Liver (tissue), 3 donors: ENCODE measurements around the gene SEPTIN10.

Source experiments
- FOXA1 ChIP-seq: IDR thresholded peaks from 2 replicates; pipeline ENCODE4 v1.6.1; 2016; ENCODE audit warnings: antibody characterized with exemption
- GABPA ChIP-seq, 2 donors: IDR thresholded peaks in 1 of 2; conservative IDR thresholded peaks in 1 of 2; 2 replicates each; pipeline ENCODE4 v1.6.1; 2016; ENCODE audit warnings: antibody characterized with exemption in 2 of 2, mild to moderate bottlenecking in 1 of 2, moderate library complexity in 1 of 2
- HNF4G ChIP-seq: IDR thresholded peaks from 2 replicates; pipeline ENCODE4 v1.6.1; 2016; ENCODE audit warnings: antibody characterized with exemption
- JUND ChIP-seq, 2 donors: IDR thresholded peaks; 2 replicates each; pipeline ENCODE4 v1.6.1; 2016; ENCODE audit warnings: antibody characterized with exemption in 2 of 2
- RAD21 ChIP-seq, 2 donors: IDR thresholded peaks; 2 replicates each; pipeline ENCODE4 v1.6.1; 2016; ENCODE audit warnings: antibody characterized with exemption in 2 of 2, mild to moderate bottlenecking in 2 of 2
- RXRA ChIP-seq, 2 donors: IDR thresholded peaks; 2 replicates each; pipeline ENCODE4 v1.6.1; 2017 to 2018; ENCODE audit warnings: antibody characterized with exemption in 2 of 2, mild to moderate bottlenecking in 1 of 2
- SP1 ChIP-seq: IDR thresholded peaks from 2 replicates; pipeline ENCODE4 v1.6.1; 2018; ENCODE audit warnings: antibody characterized with exemption, mild to moderate bottlenecking
- TAF1 ChIP-seq: conservative IDR thresholded peaks from 2 replicates; pipeline ENCODE4 v1.6.1; 2016; ENCODE audit warnings: antibody characterized with exemption, mild to moderate bottlenecking
- YY1 ChIP-seq: IDR thresholded peaks from 2 replicates; pipeline ENCODE4 v1.6.1; 2016; ENCODE audit warnings: antibody characterized with exemption, mild to moderate bottlenecking
- TF ChIP-seq, protein P1 (sequence below): IDR thresholded peaks from 2 replicates; pipeline ENCODE4 v1.6.1; 2016; ENCODE audit warnings: antibody characterized with exemption
- TF ChIP-seq, protein P2 (sequence below): fragments of 150-350 bp; IDR thresholded peaks from 2 replicates; pipeline ENCODE4 v1.5.1; 2017; ENCODE audit warnings: improper control_type of control experiment, low read depth, low read length; ENCODE audit not compliant: missing input control
- TF ChIP-seq, protein P3 (sequence below): IDR thresholded peaks from 2 replicates; pipeline ENCODE4 v1.6.1; 2016; ENCODE audit warnings: antibody characterized with exemption
- TF ChIP-seq, protein P4 (sequence below): IDR thresholded peaks from 2 replicates; pipeline ENCODE4 v1.6.1; 2016; ENCODE audit warnings: antibody characterized with exemption
- TF ChIP-seq, protein P5 (sequence below): IDR thresholded peaks from 2 replicates; pipeline ENCODE4 v1.6.1; 2016; ENCODE audit warnings: antibody characterized with exemption, mild to moderate bottlenecking
- donor health status: healthy.
- donor health status: healthy.

DNA sequence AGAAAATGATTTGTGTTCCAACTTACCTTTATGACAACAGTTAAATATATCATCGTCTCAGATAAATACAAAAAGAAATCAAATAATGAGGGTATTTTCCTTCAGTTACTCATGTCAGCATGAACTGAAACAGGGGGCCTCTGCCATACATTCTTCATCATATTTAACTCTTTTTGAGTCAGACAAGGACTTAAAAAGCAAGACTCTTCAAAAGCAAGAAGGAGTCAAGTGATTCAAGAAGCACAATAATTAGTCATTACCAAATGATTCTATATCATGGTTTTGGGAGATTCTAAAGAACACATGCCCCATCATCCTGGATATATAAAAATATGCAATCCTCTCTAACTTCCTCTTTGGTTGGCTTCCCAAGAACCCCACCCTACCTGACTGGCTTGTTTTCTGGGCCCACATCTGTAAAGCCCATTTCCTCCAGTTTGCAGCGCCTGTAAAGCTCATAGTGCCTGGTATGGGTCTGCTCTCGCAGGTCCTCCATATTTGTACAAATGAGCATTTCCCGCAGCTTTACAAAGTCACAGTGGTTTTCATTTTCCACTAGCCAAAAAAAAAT is 49.7 kb downstream of the SEPTIN10 start:
- TF ChIP-seq, protein P1, sequence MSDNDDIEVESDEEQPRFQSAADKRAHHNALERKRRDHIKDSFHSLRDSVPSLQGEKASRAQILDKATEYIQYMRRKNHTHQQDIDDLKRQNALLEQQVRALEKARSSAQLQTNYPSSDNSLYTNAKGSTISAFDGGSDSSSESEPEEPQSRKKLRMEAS, result no peak
- TF ChIP-seq TAF1 (no peak), SP1 (no peak), YY1 (no peak), RAD21 (IDR thresholded peaks at IDR 0.05) (no peak), HNF4G (no peak), RXRA (IDR thresholded peaks at IDR 0.05) (no peak), JUND (IDR thresholded peaks at IDR 0.05) (no peak), GABPA (IDR thresholded peaks at IDR 0.05 in 1 of 2, conservative IDR thresholded peaks at IDR 0.05 in 1 of 2) (no peak), FOXA1 (no peak)
- TF ChIP-seq, protein P2, sequence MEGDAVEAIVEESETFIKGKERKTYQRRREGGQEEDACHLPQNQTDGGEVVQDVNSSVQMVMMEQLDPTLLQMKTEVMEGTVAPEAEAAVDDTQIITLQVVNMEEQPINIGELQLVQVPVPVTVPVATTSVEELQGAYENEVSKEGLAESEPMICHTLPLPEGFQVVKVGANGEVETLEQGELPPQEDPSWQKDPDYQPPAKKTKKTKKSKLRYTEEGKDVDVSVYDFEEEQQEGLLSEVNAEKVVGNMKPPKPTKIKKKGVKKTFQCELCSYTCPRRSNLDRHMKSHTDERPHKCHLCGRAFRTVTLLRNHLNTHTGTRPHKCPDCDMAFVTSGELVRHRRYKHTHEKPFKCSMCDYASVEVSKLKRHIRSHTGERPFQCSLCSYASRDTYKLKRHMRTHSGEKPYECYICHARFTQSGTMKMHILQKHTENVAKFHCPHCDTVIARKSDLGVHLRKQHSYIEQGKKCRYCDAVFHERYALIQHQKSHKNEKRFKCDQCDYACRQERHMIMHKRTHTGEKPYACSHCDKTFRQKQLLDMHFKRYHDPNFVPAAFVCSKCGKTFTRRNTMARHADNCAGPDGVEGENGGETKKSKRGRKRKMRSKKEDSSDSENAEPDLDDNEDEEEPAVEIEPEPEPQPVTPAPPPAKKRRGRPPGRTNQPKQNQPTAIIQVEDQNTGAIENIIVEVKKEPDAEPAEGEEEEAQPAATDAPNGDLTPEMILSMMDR, result no peak
- TF ChIP-seq, protein P3, sequence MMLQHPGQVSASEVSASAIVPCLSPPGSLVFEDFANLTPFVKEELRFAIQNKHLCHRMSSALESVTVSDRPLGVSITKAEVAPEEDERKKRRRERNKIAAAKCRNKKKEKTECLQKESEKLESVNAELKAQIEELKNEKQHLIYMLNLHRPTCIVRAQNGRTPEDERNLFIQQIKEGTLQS, result no peak
- TF ChIP-seq, protein P4, sequence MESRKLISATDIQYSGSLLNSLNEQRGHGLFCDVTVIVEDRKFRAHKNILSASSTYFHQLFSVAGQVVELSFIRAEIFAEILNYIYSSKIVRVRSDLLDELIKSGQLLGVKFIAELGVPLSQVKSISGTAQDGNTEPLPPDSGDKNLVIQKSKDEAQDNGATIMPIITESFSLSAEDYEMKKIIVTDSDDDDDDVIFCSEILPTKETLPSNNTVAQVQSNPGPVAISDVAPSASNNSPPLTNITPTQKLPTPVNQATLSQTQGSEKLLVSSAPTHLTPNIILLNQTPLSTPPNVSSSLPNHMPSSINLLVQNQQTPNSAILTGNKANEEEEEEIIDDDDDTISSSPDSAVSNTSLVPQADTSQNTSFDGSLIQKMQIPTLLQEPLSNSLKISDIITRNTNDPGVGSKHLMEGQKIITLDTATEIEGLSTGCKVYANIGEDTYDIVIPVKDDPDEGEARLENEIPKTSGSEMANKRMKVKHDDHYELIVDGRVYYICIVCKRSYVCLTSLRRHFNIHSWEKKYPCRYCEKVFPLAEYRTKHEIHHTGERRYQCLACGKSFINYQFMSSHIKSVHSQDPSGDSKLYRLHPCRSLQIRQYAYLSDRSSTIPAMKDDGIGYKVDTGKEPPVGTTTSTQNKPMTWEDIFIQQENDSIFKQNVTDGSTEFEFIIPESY, result no peak
- TF ChIP-seq, protein P5, sequence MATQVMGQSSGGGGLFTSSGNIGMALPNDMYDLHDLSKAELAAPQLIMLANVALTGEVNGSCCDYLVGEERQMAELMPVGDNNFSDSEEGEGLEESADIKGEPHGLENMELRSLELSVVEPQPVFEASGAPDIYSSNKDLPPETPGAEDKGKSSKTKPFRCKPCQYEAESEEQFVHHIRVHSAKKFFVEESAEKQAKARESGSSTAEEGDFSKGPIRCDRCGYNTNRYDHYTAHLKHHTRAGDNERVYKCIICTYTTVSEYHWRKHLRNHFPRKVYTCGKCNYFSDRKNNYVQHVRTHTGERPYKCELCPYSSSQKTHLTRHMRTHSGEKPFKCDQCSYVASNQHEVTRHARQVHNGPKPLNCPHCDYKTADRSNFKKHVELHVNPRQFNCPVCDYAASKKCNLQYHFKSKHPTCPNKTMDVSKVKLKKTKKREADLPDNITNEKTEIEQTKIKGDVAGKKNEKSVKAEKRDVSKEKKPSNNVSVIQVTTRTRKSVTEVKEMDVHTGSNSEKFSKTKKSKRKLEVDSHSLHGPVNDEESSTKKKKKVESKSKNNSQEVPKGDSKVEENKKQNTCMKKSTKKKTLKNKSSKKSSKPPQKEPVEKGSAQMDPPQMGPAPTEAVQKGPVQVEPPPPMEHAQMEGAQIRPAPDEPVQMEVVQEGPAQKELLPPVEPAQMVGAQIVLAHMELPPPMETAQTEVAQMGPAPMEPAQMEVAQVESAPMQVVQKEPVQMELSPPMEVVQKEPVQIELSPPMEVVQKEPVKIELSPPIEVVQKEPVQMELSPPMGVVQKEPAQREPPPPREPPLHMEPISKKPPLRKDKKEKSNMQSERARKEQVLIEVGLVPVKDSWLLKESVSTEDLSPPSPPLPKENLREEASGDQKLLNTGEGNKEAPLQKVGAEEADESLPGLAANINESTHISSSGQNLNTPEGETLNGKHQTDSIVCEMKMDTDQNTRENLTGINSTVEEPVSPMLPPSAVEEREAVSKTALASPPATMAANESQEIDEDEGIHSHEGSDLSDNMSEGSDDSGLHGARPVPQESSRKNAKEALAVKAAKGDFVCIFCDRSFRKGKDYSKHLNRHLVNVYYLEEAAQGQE, result no peak
